HG02678 (cell line): ENCODE results near the gene MED15.
A peak's percentile ranks its signal among the peaks of the same experiment; 100 is the strongest.
"Not testable (repeated sequence)": the region's sequence is repeated elsewhere in the genome, so short reads cannot be mapped to it uniquely, and the experiment has no call there.

ENCODE experiments used
- ATAC-seq: cut with Tn5 transposase; IDR thresholded peaks from one replicate; pipeline ENCODE4 v1.9.1; 2021; ENCODE audit warnings: mild to moderate bottlenecking, moderate library complexity; ENCODE audit not compliant: unreplicated experiment

Gene MED15, protein sequence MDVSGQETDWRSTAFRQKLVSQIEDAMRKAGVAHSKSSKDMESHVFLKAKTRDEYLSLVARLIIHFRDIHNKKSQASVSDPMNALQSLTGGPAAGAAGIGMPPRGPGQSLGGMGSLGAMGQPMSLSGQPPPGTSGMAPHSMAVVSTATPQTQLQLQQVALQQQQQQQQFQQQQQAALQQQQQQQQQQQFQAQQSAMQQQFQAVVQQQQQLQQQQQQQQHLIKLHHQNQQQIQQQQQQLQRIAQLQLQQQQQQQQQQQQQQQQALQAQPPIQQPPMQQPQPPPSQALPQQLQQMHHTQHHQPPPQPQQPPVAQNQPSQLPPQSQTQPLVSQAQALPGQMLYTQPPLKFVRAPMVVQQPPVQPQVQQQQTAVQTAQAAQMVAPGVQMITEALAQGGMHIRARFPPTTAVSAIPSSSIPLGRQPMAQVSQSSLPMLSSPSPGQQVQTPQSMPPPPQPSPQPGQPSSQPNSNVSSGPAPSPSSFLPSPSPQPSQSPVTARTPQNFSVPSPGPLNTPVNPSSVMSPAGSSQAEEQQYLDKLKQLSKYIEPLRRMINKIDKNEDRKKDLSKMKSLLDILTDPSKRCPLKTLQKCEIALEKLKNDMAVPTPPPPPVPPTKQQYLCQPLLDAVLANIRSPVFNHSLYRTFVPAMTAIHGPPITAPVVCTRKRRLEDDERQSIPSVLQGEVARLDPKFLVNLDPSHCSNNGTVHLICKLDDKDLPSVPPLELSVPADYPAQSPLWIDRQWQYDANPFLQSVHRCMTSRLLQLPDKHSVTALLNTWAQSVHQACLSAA

DNA sequence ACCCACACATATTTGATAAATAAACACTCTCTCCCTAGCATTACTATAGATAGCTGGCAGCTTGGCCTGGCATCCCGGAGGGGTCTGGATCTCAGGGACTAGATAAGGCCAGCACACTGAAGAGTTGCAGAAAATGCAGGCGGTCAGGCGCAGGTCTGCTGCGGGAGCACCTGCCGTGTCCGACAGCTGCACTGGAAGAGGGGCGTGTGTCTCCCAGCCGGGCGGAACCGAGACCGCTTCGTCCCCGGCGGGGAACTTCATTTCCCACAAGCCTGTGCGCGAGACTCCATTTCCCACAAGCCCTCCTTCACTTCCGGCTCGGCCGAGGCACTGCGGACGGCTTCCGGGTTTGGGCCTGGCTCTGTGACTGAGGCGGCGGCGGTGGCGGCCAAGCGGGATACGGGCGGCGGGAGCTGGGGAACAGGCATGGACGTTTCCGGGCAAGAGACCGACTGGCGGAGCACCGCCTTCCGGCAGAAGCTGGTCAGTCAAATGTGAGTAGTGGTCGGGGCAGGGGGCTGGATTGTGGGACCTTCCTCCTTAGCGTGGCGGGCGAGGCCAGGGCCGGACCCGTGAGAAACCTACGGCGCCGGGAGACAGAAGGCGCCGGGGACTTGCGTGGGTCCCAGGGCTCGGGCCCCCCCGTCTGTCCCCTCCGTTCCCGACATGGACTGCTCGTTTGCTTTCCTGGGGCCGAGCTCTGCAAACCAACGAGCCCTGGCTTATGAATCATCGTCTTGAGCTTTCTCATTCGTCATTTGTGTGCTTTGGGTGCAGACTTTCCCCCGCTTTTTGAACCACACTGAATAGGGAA is at the start of gene MED15:
TSS of gene MED15 (plus strand) at position 358 of the 814 bp plus-strand sequence. CDS start at position 427, 69 bp downstream.
- peak; percentile 78 for ATAC-seq

- no peak for ATAC-seq
Measured at GRCh38 chr22:20458530-20459151, 48.8 kb upstream of the MED15 start.

DNA sequence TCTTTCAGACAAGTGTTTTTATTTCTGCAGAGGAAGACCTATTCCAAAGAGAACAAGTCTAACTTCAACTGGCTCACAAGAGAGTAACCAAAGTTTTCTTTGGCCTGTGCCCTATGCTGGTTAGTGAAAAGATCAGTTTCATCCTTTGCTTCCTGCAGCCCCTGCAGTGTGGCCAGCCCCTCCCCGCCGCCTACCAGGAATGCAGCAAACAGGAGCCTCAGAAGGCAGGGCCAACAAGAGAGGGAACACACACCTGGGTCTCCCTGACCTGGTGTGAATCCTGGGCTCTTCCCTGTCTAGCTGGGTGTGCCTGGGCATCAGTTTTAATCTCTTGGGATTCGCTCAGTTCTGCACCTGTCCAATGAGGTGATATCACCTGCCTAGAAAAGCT is 48.3 kb upstream of the MED15 start:
- no peak for ATAC-seq

- ATAC-seq = no peak
Measured at GRCh38 chr22:20459862-20460261, 47.5 kb upstream of the MED15 start.

GRCh38 chr22:20463324-20464095 is 43.9 kb upstream of the MED15 start:
- ATAC-seq = no peak

GRCh38 chr22:20464096-20464614 is 43.3 kb upstream of the MED15 start:
- ATAC-seq = no peak

- no peak for ATAC-seq
Measured at GRCh38 chr22:20464912-20465758, 42.3 kb upstream of the MED15 start.

DNA sequence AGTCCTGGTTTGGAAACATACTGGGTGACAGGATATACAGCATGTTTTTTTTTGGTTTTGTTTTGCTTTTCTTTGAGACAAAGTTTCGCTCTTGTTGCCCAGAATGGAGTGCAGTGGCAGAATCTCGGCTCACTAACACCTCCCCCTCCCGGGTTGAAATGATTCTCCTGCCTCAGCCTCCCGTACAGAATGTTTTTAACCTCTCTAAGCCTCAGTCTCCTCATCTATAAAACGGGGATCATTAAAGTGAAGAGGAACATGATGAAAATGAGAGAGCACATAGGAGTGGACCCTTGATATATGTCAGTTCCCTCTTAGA is 41.7 kb upstream of the MED15 start:
- no peak for ATAC-seq

- no peak for ATAC-seq
Measured at GRCh38 chr22:20466659-20467379, 40.6 kb upstream of the MED15 start.

DNA sequence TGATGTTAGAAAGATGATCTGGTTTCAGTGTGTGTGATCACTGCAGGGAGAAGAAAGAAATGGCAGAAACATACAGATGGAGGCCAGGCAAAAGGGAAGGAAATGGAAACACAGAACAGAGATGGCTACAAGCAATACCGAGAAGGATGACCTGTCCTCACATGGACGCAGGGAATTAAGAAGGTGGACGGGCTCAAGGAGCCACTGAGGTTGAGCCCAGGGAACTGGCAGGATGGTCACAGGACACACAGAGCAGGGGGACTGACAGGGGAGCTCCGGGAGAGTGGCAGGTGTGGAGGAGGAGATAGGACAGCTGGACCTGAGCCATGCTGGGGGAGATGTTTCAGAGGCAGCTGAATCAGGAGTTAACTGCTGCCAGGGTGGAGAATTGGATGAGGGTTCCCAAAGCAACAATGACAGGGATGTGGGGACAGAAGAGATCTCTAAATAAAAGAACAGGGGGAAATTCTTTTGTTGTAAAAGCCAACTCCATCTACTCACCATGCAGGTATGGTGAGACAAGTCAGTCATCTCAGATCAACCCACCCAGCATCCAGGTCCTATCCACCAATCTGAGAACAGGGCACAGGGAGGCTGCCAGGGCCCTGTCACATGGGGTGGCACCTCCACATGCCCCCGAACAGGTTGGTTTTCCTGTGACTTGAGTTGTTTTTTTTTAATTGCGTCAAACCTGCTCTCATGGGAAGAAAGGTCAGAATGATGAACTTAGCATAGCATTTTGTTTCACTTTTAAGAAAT is 38.1 kb upstream of the MED15 start:
- ATAC-seq = no peak

DNA sequence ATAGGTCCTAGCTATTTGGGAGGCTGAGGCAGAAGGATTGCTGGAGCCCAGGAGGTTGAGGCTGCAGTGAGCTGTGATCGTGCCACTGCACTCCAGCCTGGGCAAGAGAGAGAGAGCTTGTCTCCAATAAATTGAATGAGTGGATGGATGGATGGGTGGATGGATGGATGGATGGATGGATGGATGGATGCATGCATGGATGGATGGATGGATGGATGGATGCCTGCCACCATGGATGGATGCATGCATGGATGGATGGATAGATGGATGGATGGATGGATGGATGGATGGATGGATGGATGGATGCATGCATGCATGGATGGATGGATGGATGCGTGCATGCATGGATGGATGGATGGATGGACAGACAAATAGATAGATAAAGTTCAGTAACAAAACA is 36.9 kb upstream of the MED15 start:
- not testable (repeated sequence) for ATAC-seq

DNA sequence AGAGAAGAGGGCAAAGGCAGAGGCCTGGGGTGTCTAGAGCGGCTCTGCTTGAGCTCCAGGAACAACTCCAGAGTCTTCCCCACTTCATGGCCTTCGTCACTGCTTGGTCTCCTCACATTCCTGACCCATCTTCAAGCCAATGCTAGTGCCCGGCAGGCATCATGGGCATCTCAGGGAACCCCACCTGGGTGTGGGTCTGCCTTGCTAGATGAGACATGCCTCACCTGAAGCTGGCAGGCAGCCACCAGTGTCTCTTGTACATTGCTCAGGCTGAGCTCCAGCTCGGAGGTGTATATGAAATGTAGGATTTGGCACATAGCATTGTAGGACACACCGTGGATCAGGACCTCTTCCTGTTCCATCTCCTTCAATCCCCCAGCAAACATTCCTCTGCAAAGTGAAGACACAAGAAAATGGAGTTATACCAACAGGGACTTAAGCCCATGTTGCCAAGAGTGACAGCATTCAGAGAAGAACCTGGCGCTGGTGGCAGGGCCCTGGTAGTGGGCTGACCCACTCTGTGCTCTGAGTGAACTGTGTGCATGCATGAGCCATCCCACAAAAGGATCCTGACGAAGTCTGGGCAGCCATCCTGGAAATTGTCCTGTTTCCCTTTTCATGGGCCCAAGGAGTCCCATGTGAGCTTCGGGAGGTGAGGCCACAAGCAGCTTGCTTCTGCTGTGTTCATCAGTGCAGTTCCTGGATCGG is 36.1 kb upstream of the MED15 start:
- ATAC-seq = no peak

- no peak for ATAC-seq
Measured at GRCh38 chr22:20472629-20473442, 34.6 kb upstream of the MED15 start.

DNA sequence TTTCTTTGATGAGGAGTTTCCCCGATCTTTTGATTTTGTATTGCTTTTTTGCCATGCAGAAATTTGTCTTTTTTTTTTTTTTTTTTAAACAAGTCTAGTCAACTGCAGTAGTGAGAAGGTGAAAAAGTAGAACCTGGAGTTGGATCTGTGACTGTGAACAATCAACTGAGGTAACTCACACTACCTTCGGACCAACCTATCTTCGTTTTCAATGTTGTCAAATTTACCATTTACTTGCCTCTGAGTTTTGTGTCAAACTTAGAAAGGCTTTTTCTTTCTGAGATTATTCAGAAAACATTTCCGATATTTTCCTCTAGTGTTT is 32.3 kb upstream of the MED15 start:
- no peak for ATAC-seq

- not testable (repeated sequence) for ATAC-seq
Measured at GRCh38 chr22:20475569-20475968, 31.8 kb upstream of the MED15 start.

GRCh38 chr22:20478059-20478458 is 29.4 kb upstream of the MED15 start:
- not testable (repeated sequence) for ATAC-seq
